Testis (tissue), 2 donors: ENCODE data around the gene DAG1.

Experiments used
- CTCF ChIP-seq, 3 experiments: fragments of 450-650 bp in 2 of 3; fragments of 200-600 bp in 1 of 3; sonication (generic) in 1 of 3; IDR thresholded peaks; one replicate each; pipeline ENCODE4 v1.5.1; 2016 to 2019; ENCODE audit warnings: antibody characterized with exemption in 3 of 3, mild to moderate bottlenecking in 2 of 3, moderate library complexity in 1 of 3
- POLR2A ChIP-seq: fragments of 450-650 bp; IDR thresholded peaks from one replicate; pipeline ENCODE4 v1.6.1; 2017; ENCODE audit warnings: antibody characterized with exemption, mild to moderate bottlenecking, moderate library complexity

- TF ChIP-seq POLR2A (no peak), CTCF (IDR thresholded peaks at IDR 0.05) (no peak)
Observed at GRCh38 chr3:49460956-49461355, 9.1 kb upstream of the DAG1 start.
